ENCODE data around the gene MTHFSD. TPM values are rescaled to one million over a fixed set of nuclear protein-coding genes. Genes with fewer than 3 reads are reported as not detected.
"Not testable (repeated sequence)": the region's sequence is repeated elsewhere in the genome, so short reads cannot be mapped to it uniquely, and the experiment has no call there.

MTHFSD gene
- total RNA-seq, 1 donor from 2014 or later = 29.1 TPM

DNA sequence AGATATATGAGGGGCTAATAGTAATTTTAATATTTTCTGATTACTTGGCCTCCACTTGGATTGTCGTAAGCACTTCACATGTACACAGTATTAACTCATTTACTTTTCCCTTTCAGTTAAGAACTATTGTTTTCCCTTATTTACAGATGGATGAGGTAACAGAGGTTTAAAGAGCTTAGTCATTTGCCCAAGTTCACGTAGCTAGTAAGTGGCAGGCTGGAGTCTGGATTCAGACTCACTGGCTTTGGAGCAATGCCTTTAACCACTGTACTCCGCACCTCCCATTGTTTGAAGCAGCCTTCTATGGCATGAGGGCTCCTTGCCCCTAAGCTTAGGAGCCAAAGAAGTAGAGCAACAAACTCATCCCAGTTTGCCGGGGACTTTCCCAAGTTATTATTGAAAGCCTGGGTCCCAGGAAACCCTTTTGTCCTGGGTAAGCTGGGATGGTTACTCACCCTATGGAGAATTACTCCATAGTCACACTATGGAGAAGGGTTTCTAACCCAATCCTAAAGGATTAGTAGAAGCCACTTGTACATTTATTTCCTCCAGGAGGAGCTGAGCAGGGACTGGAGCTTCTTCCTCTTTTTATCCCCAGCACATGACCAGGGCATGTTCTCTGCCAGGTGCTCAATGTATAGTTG, 35.6 kb upstream of the MTHFSD start:
- DNase-seq = no peak
- intact Hi-C loops (cut with micrococcal nuclease) = no loop called here
- H3K36me3 Mint-ChIP-seq (ENCODE audit: low read depth) = no peaks in the 10 kb centered on the region

DNA sequence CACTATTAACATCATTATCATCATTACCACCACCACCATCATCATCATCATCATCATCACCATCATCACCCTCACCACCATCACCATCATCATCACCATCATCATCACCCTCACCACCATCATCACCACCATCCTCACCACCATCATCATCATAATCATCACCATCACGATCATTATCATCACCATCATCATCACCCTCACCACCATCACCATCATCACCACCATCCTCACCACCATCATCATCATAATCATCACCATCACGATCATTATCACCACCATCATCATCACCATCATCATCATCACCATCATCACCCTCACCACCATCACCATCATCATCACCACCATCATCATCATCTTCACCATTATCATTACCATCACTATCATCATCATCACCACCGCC, 32.9 kb upstream of the MTHFSD start:
- H3K36me3 Mint-ChIP-seq (ENCODE audit: low read depth); H3K27ac Mint-ChIP-seq; H3K9me3 Mint-ChIP-seq; intact Hi-C loops (cut with micrococcal nuclease); H3K4me3 Mint-ChIP-seq; H3K4me1 Mint-ChIP-seq; DNase-seq: not testable (repeated sequence)
- H3K27me3 Mint-ChIP-seq = peaks cover 15% of the 10 kb centered on the region

More for the DNA sequence above, 35.6 kb upstream of the MTHFSD start:
- Mint-ChIP-seq H3K9me3 (no peaks in the 10 kb centered on the region), H3K27me3 (peaks cover 25% of the 10 kb centered on the region), H3K4me3 (no peak overlapping the region), H3K27ac (no peak overlapping the region), H3K4me1 (peaks cover 3% of the 10 kb centered on the region)

DNA sequence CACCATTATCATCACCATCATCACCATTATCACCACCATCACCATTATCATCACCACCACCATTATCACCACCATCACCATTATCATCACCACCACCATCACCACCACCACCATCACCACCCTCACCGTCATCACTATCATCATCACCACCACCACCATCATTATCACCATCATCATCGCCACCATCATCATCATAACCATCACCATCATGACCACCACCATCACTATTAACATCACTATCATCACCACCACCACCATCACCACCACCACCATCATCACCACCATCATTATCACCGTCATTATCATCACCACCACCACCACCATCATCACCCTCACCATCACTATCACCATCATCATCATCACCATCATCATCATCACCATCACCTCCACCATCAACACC, 32.5 kb upstream of the MTHFSD start:
- H3K4me1 Mint-ChIP-seq = no peaks in the 10 kb centered on the region
- no peak overlapping the region for H3K27ac Mint-ChIP-seq
- intact Hi-C loops (cut with micrococcal nuclease) = no loop called here
- H3K27me3 Mint-ChIP-seq = peaks cover 13% of the 10 kb centered on the region
- no peaks in the 10 kb centered on the region for H3K36me3 Mint-ChIP-seq (ENCODE audit: low read depth)
- H3K4me3 Mint-ChIP-seq = no peak overlapping the region
- H3K9me3 Mint-ChIP-seq = no peaks in the 10 kb centered on the region
- DNase-seq = no peak

DNA sequence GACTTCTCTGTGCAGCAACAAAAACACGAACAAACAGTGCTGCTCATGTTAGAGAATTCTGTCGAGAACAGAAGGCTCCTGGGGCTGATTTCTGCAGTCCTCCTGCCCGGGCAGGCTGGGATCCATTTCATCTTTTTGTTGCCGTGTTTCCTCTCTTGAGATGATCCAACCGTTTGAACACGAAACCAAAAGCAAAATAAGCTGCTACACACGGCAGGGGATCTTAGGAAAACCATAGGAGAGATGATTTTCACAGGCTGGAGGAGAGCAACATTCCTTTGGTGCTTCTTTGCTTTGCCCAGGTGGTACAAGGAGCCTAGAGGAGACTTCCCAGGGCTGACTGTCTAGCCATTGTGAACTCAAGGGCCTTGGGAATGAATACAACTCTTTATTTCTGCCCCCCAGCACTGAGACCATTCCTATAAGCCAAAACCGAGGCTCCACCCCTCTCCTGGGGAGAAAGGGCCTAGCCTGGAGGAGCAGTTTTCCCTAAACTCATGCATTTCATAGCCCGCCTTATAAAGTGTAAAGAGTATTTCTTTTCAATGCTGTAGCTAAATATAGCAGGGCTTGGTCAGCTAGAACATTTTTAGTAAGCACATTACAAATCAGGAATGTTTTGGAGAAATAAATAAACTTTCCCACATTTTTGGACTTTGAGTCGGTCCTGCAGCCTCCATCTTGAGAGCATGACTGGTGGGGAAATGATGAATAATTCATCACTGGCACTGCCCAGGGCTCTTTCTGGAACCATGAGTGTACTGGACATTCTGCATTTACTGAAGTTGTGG, 31.0 kb upstream of the MTHFSD start:
- no peaks in the 10 kb centered on the region for H3K36me3 Mint-ChIP-seq (ENCODE audit: low read depth)
- H3K4me1 Mint-ChIP-seq = no peaks in the 10 kb centered on the region
- H3K9me3 Mint-ChIP-seq = no peaks in the 10 kb centered on the region
- H3K4me3 Mint-ChIP-seq = no peak overlapping the region
- peaks cover 15% of the 10 kb centered on the region for H3K27me3 Mint-ChIP-seq
- no peak for DNase-seq
- intact Hi-C loops (cut with micrococcal nuclease) = no loop called here
- H3K27ac Mint-ChIP-seq = no peak overlapping the region

DNA sequence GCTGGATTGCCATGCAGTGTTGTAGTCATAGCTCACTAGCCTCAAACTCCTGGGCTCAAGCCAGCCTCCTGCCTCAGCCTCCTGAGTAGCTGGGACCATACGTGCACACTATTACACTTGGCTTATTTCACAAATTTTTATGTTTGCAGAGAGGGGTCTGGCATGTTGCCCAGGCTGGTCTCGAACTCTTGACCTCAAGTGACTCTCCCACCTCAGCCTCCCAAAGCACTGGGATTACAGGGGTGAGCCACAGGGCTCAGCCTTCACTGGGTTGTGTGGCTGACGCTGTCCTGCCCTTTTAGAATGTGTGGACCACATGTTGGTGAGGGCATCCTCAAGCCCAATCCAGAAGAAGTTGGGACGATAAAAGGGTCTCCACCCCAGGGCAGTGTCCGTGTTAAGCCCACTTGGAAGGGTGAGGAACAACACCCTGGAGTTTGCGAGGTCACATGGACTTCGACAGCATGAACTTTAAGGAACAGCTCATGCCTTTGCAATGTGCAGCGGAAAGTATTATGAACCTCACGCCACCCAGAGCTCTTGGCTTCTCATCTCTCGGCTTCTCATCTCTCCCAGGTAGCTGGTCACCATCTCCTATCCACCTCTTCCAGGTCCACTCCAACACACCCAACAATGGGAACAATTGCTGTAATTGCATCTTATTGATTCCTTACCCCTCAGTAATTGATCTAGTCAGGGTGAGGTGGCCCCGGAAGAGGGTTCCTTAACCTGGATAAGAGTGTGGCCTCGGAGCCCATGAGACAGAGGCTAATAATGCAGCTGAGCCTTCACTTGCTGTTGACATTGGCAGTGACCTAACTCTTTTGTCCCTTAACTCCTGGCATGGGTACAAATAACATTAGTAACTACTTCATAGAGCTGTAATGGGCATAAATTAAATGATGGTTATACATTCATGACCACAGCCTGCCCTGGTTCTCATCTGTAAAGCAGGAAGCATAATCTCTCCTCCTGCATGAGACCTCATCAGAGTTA, 30.0 kb upstream of the MTHFSD start:
- H3K27me3 Mint-ChIP-seq = peaks cover 23% of the 10 kb centered on the region
- intact Hi-C loops (cut with micrococcal nuclease) = no loop called here
- no peak for DNase-seq
- no peaks in the 10 kb centered on the region for H3K9me3 Mint-ChIP-seq
- no peaks in the 10 kb centered on the region for H3K36me3 Mint-ChIP-seq (ENCODE audit: low read depth)
- no peak overlapping the region for H3K27ac Mint-ChIP-seq
- H3K4me3 Mint-ChIP-seq = no peak overlapping the region
- no peaks in the 10 kb centered on the region for H3K4me1 Mint-ChIP-seq

DNA sequence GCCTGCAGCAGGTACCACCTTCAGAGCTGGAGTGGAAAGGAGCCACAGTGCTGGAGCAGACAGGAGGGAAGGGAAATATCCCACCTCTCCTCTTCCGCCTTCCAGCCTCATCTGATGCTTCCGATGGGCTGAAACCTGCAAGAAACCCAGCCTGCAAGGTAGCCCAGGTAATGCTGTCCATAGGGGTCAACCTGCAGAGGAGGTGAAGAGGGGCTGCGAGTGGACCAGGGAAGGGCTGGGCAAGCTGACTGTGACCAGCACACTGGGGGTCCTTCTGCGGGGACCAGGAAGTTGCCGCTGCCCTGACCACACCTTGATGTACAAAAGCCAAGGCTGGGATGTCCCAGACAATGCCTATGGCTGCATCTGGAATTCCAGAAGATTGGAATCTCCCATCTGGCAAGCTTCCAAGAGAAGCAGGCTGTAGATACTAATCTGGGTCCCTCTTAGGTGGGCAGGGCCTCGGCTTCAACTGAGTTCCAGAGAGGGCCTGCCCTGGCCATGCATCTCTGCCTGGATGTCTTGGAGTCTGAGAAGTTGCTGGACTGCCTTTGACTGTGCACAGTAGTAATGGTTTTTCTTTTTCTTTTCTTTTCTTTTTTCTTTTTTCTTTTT, 29.1 kb upstream of the MTHFSD start:
- no peaks in the 10 kb centered on the region for H3K36me3 Mint-ChIP-seq (ENCODE audit: low read depth)
- H3K9me3 Mint-ChIP-seq = no peaks in the 10 kb centered on the region
- intact Hi-C loops (cut with micrococcal nuclease) = no loop called here
- H3K27me3 Mint-ChIP-seq = peaks cover 29% of the 10 kb centered on the region
- no peak overlapping the region for H3K4me3 Mint-ChIP-seq
- no peaks in the 10 kb centered on the region for H3K4me1 Mint-ChIP-seq
- no peak overlapping the region for H3K27ac Mint-ChIP-seq
- no peak for DNase-seq

DNA sequence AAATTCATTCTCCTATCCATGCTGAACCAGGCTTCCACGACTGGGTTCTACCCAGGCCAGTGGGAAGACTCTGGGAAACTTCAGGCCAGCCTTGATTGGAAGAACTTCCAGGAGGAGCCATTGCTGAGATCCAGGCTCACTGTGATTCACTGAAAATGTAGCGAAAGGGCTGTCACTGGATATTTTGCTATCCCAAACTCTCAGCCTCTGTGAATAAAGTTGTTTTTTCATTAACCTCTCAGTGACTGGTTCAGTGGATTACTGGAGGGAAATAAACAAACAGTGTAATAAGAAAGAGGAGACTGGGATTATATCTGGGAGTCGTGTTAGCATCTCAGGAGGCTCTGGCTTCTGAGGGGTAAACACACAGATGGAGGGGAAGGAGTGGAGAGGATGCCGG, 26.4 kb upstream of the MTHFSD start:
- intact Hi-C loops (cut with micrococcal nuclease) = no loop called here
- DNase-seq = no peak
- no peak overlapping the region for H3K4me3 Mint-ChIP-seq
- H3K27me3 Mint-ChIP-seq = peaks cover 49% of the 10 kb centered on the region
- H3K27ac Mint-ChIP-seq = no peak overlapping the region
- peaks cover 3% of the 10 kb centered on the region for H3K4me1 Mint-ChIP-seq
- no peaks in the 10 kb centered on the region for H3K36me3 Mint-ChIP-seq (ENCODE audit: low read depth)
- no peaks in the 10 kb centered on the region for H3K9me3 Mint-ChIP-seq

DNA sequence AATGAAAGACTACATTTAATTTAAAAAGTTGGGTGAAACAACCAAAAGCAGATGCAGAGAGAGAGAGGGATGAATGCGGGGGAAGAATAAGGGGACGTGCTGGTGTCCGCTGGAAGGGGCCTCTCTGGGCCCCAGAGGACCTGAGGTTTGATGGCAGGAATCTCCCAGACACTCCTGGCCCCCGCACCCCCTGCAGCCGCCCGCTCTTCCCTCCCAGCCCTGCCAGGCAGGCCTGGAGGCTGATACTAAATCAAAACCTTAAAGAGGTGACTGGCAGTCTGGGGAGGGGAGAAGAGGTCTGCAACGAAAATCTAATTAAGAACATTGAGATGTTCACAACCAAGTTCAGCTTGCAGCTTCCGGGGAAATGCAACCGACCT, 25.7 kb upstream of the MTHFSD start:
- Mint-ChIP-seq H3K27ac (no peak overlapping the region), H3K9me3 (no peaks in the 10 kb centered on the region), H3K36me3 (ENCODE audit: low read depth) (no peaks in the 10 kb centered on the region), H3K27me3 (peaks cover 55% of the 10 kb centered on the region), H3K4me3 (no peak overlapping the region), H3K4me1 (peaks cover 7% of the 10 kb centered on the region)
- intact Hi-C loops (cut with micrococcal nuclease) = no loop called here
- no peak for DNase-seq

DNA sequence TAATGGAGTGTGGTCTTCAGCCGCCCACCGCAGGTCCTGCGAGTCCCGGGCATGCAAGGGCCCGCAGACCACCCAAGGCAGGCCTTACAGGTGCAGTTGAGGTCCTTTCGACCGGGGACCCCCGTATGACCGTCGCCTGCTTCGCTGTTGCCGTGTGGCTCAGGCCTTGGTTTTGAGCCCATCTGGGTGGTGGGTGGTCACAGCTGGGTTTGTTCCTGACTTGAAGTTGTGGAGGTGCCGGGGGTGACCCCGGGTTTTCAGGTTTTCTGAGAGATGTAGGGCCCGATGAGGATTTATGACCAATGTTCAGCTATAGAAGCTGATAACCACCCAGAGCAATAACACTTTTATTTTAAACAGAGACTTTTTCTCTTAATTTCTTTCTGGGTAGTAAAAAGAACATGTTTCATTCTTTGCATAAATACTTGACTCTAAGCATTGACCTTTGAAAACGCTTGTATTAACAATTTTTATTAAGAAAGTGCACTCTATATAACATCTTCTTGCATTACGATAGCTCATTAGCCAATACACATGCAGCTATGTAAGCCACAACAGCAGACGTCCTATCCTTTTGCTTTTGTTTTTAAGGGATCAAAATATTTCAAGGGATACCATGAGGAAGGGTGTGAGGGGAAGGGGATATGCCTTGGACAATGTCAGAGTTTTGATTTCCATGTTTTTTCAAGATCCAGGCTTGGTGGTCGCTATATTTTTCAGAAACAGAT, 25.2 kb upstream of the MTHFSD start:
- Mint-ChIP-seq H3K9me3 (no peaks in the 10 kb centered on the region), H3K4me3 (no peak overlapping the region)

DNA sequence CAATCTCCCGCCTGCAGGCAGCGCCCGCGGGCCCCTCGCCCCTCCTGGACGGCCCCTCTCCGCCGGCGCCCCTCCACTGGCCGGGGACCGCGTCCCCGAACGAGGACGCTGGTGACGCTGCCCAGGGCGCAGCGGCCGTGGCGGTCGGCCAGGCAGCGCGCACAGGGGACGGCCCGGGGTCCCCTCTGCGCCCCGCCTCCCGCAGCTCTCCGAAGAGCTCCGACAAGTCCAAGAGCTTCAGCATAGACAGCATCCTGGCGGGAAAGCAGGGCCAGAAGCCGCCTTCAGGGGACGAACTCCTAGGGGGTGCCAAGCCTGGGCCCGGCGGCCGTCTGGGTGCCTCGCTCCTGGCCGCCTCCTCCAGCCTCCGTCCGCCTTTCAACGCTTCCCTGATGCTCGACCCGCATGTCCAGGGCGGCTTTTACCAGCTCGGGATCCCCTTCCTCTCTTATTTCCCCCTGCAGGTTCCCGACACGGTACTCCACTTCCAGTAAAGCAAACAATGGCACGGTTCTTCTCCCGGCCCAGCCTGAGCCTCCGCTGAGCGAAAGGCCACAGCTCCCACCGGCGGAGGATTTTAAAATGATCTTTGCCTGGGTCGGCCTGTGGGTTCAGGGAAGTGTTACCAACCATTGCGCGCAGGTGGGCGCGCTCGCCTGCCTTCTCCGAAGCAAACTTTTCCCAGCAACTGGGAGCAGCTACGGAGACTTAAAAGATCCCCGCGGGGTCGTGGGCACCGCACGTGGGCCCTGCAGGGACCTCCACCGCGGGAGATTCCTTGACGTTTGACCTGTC, 24.4 kb upstream of the MTHFSD start:
- Mint-ChIP-seq H3K36me3 (ENCODE audit: low read depth) (no peaks in the 10 kb centered on the region), H3K9me3 (no peaks in the 10 kb centered on the region), H3K4me3 (peak overlapping the region; percentile 39), H3K4me1 (peaks cover 7% of the 10 kb centered on the region), H3K27ac (peak overlapping the region; percentile 45), H3K27me3 (peaks cover 68% of the 10 kb centered on the region)
- DNase-seq = no peak
- intact Hi-C loops (cut with micrococcal nuclease) = loop anchor here (5.0 to 10.0 kb wide), 2 partner anchors 83 to 155 kb away; no protein-coding TSS in a partner anchor

More for the DNA sequence above, 25.2 kb upstream of the MTHFSD start:
- no peak for DNase-seq
- intact Hi-C loops (cut with micrococcal nuclease) = no loop called here
- Mint-ChIP-seq H3K4me1 (peaks cover 7% of the 10 kb centered on the region), H3K27ac (no peak overlapping the region), H3K36me3 (ENCODE audit: low read depth) (no peaks in the 10 kb centered on the region), H3K27me3 (peaks cover 60% of the 10 kb centered on the region)

DNA sequence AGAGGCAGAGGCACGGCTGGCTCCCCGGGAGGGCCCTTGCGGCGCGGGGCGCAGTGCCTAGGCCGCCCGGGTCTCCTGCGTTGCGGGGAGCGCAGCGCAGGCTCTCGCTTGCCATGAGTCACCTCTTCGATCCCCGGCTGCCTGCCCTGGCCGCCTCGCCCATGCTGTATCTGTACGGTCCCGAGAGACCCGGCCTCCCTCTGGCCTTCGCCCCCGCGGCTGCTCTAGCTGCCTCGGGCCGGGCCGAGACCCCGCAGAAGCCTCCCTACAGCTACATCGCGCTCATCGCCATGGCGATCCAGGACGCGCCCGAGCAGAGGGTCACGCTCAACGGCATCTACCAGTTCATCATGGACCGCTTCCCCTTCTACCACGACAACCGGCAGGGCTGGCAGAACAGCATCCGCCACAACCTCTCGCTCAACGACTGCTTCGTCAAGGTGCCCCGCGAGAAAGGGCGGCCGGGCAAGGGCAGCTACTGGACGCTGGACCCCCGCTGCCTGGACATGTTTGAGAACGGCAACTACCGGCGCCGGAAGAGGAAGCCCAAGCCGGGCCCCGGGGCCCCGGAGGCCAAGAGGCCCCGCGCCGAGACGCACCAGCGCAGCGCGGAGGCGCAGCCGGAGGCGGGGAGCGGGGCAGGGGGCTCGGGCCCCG, 23.7 kb upstream of the MTHFSD start:
- intact Hi-C loops (cut with micrococcal nuclease) = loop anchor here (5.0 to 10.0 kb wide), 2 partner anchors 84 to 156 kb away; no protein-coding TSS in a partner anchor
- H3K27ac Mint-ChIP-seq = no peak overlapping the region
- DNase-seq = no peak
- H3K4me3 Mint-ChIP-seq = peak overlapping the region; percentile 44
- peaks cover 7% of the 10 kb centered on the region for H3K4me1 Mint-ChIP-seq
- no peaks in the 10 kb centered on the region for H3K9me3 Mint-ChIP-seq
- H3K27me3 Mint-ChIP-seq = peaks cover 72% of the 10 kb centered on the region
- H3K36me3 Mint-ChIP-seq (ENCODE audit: low read depth) = no peaks in the 10 kb centered on the region

DNA sequence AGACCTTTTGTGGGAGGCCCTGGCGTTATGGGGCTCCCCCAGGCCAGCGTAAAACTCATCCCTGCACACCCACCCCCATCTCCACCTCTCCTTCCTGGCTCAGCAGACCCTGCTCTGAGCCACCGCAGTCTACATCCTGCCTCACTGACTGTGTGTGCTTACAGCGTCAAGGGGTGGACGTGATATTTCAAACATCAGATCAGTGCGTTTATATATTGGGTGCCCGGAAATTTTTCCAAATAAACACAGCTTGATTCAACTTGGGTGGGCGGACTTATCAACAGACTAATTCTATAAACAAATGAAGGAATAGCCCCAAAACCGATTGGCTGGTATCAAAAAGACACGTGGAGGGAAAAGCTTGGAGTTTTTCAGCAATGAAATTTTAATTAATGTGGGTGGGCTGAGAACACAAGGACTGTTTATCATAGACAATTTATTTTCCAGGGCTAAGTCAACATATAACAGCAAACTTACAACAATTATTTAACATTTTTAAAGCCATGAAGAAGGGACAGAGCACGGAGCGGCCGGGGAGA, 23.1 kb upstream of the MTHFSD start, which contains the start of gene FOXL1:
FOXL1 (plus strand) TSS at position 489 of the 539 bp plus-strand sequence. CDS start 175 bp downstream, outside the sequence.
- intact Hi-C loops (cut with micrococcal nuclease) = loop anchor here (5.0 to 10.0 kb wide), 2 partner anchors 84 to 157 kb away; no protein-coding TSS in a partner anchor
- H3K9me3 Mint-ChIP-seq = no peaks in the 10 kb centered on the region
- no peaks in the 10 kb centered on the region for H3K36me3 Mint-ChIP-seq (ENCODE audit: low read depth)
- peak within 1 kb of the TSS; percentile 54 for H3K27ac Mint-ChIP-seq
- H3K4me1 Mint-ChIP-seq = peaks cover 7% of the 10 kb centered on the region
- peaks cover 72% of the 10 kb centered on the region for H3K27me3 Mint-ChIP-seq
- peak within 1 kb of the TSS; percentile 44 for H3K4me3 Mint-ChIP-seq
- no peak for DNase-seq

All from activated CD4-positive, alpha-beta T cell treated with anti-CD3 and anti-CD28 coated beads, Interleukin-2, amount 10 ng/mL, durations not matched to agents 24 days and 14 days (primary cell).